HS-27A (cell line): ENCODE data around the gene SERPINB3.
A peak's percentile ranks its signal among the peaks of the same experiment; 100 is the strongest.
"Not testable (repeated sequence)": the region's sequence is repeated elsewhere in the genome, so short reads cannot be mapped to it uniquely, and the experiment has no call there.

Experiments
- DNase-seq: peaks from one replicate; pipeline ENCODE4 v3.0.0-alpha.2; 2012; ENCODE audit warnings: low read depth, missing footprints

Gene SERPINB3

DNA sequence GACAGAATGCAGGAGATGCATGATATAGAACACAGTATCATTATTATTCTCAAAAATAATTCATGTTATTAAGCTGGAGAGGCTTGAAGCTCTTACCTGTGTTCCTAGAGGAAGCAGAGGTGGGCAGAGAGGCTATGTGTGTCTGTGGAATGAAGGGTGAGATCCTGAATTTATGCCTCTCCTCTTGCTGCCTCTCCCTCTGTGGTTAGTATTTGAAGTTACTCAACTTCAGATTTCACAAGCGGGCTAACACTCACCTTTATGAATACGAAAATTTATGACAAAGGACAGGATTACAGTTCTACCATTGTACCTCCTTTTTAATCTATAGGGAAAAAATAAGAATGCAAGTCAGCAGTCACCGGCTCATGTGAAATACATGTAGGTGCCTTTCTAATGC, at the start of gene SERPINB3:
Gene SERPINB3 (minus strand): TSS at position 144 of the 400 bp plus-strand sequence. CDS start 677 bp downstream, outside the sequence.
- not testable (repeated sequence) for DNase-seq

DNA sequence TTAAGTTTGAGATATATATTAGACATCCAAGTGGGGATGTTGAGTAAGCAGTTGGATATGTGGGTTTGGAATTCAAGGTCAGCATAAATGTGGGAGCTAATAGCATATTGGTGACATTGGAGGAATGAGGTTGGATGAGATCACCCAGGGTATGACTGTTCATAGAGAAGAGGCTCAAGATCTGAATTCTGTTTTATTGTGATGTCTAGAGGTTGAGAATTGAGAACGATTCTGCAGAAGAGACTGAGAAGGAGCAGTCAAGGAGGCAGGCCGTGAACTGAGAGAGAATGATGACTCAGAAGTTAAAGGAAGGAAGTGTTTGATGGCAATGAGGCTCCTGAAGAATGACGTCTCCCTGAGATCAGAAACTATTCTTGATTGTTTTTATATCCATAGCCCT, 47.0 kb upstream of the SERPINB3 start:
- DNase-seq = peak; percentile 83

DNA sequence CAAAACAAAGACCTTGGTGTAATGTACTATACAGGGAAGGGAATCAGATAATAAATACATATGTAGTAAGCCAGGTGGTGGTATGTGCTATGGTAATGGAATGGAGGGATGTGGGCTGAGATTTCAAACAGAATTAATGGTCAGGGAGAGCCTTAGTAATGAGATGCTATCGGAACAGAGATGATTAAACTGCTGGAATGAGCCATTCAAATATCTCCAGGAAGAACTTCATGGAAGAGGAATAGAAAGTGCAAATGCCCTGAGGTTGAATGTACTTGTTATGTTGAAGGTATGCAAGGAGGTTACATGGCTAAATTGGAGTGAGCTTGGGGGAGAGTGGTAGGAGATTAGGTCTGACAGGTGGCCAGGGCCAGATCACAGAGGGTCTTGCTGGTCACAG, 46.1 kb upstream of the SERPINB3 start:
- DNase-seq = no peak

DNA sequence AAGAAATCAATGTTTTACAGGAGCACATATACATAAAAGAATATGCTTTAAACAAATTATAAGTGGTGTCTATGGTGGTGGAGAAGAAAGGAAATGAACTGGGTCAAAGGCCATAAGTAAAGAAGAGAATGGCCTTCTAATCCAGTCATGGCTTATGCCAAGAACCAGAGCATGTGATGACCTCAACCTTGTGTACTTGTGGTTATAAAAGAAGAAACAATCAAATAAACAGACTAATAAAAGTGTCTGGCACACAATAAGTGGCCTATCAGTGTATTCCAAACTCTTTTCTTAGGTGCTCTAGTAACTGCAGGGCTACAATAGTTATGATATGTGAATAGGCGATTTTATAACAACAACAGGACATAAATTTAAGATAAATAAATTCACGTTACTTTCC, 43.7 kb upstream of the SERPINB3 start:
- DNase-seq = no peak

DNA sequence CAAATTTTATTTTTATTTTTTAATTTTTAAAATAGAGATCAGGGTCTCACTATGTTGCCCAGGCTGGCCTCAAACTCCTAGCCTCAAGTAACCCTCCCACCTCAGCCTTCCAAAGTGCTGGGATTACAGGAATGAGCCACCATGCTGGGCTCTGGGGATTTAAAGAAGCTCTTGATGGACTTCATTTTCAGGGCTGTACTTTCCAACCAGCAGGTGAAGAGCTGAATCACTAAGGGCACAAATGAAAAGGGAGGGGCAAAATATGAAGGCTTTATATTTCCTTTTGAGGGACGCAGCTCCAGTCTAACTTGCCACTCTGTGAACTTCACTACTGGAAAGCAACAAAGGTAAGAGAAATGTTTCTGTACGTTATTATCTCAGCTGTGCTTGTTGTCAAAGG, 41.0 kb upstream of the SERPINB3 start, which contains the start of gene SERPINB11:
Gene SERPINB11 (plus strand): TSS at position 301 of the 400 bp plus-strand sequence. CDS start 7,234 bp downstream, outside the sequence.
- DNase-seq = no peak

DNA sequence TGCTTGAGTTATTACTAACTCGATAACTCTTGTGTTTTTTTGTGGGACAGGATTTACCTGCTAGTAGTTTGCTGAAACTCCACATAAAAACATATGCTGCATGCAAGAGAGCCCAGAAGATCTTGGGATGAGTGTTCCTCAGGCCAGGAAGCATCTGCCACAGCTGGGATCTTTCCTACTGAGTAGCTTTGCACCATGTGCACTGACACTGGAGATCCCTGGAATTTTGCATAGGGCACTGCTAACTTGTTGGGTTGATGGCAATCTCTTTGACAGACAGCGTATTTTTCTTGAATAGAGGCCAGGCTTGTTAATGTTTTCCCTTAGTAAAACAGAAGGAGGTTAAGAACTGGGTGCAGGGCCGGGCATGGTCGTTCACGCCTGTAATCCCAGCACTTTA, 40.3 kb upstream of the SERPINB3 start:
- DNase-seq = no peak

DNA sequence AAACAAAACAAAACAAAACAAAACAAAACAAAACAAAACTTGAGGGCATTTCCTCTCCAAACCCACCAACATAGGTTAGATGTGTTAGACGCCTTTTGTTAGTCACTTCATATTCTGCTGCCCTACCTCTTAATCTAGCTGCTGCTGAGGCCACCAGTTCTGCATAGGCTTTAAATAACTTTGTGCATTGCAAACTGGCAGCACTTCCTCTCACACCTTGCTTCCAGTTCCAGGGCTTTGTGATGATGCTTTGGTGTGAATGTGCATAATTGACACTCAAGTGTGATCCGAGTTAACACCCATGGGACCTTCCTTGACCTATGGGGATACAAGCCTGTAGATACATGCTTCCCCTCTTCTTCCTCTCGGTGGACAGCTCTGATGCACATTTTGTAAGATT, 38.8 kb upstream of the SERPINB3 start:
- no peak for DNase-seq

DNA sequence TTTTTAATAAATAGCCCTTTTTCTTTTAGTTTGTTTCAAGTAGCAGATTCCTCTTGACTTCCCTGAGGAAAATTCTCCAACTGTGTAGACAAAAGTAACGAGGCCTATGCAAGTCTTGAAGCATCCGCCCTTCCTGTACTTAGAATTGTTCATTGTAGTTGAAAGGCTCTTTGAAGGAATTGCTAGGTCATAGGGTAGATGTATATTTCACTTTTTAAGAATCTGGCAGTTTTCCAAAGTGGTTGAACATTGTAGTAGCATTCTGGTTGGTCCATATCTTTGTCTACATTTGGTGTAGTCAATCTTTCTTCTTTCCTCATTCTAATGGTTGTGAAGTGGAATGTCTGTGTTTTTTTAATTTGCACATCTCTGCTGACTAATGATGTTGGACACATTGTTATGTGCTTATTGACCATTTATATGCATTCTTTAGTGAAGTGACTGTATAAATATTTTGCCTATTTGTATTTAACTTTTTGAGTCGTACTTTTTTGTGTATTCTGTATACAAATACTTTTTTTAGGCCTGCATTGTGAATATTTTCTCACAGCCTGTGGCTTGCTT, 35.5 kb upstream of the SERPINB3 start:
- peak; percentile 33 for DNase-seq

DNA sequence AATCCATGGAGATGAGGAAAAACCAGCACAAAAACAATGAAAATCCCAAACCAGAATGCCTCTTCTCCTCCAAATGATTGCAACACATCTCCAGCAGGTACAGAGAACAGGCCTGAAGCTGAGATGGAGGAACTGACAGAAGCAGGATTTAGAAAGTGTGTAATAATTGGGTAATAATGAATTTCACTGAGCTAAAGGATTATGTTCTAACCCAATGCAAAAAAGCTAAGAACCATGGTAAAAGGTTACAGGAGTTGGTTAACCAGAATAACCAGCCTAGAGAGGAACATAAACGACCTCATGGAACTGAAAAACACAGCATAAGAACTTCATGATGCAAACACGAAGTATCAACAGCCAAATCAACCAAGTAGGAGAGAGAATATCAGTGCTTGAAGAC, 27.4 kb upstream of the SERPINB3 start:
- DNase-seq = no peak

DNA sequence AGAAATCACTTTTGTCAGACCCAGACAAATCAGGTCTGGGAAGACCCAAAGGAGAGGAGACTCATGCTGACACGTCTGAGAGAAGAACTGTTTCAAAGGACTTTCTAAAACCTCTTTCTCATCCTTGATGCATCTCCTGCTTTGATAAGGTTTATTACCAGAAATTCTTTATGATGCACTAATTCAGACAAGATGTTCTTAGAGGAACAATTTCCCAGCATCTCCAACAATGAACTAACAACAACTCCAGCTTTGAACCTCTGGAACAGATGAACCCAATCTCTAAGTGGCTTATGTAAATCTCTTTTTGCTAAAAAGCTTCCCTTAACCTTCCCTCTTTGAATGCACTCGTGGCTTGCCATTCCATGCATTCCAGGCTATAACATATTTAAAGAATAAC, 25.2 kb upstream of the SERPINB3 start:
- DNase-seq = no peak

DNA sequence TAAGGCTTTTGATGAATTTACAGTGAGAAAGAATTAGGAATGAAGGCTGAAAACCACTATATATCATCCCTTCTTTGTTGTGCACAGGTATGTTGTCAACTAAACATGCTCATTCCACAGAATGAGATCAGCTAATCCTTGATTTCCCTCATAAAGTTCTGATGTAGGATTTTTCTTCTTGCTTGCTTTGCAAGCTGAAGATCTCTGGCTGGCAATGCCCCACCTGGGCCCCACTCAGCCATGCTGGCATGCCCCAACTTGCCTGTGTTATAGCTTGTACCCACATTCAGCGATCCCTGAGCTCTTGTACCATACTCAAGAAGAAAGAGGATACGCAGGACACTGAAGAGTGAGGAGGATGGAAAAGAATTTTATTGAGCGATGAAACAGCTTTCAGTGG, 23.0 kb upstream of the SERPINB3 start:
- DNase-seq = no peak

DNA sequence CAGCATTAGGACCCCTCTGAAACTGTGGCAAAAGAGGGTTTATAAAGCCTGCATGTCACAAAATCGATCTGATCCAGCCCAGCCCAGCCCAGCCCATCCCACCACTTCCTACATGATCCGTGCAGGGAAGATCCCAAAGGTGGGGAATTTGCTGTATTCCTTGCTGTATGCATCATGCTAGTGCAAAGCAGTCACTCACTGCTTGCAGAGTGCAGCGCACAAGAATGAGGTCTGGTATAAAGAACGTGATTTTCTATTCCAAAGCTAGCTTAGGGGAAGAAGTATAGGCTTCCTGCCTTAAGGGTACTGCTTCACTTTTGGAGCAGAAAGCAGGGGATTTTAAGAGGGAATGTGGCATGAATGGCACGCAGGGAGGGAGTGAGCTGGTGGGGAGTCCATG, 22.2 kb upstream of the SERPINB3 start:
- no peak for DNase-seq

DNA sequence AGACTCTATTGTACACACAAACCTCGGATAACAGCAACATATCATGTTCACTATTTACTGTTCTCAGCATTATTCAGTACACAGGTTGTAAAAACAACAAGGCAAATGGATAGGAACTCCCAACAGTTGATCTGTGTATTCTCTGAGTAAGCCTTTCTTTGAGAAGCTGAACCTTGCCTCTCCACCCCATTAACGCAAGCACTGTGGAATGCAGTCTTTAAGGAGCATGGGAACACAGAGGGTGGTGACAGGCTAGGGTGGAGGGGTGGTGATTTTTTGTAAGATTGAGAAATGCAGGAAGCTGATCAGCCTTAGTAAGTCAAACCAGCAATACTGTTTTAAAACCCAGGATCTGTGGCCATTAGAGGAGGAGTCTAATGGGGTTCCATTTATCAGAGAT, 21.5 kb upstream of the SERPINB3 start:
- DNase-seq = peak; percentile 80

DNA sequence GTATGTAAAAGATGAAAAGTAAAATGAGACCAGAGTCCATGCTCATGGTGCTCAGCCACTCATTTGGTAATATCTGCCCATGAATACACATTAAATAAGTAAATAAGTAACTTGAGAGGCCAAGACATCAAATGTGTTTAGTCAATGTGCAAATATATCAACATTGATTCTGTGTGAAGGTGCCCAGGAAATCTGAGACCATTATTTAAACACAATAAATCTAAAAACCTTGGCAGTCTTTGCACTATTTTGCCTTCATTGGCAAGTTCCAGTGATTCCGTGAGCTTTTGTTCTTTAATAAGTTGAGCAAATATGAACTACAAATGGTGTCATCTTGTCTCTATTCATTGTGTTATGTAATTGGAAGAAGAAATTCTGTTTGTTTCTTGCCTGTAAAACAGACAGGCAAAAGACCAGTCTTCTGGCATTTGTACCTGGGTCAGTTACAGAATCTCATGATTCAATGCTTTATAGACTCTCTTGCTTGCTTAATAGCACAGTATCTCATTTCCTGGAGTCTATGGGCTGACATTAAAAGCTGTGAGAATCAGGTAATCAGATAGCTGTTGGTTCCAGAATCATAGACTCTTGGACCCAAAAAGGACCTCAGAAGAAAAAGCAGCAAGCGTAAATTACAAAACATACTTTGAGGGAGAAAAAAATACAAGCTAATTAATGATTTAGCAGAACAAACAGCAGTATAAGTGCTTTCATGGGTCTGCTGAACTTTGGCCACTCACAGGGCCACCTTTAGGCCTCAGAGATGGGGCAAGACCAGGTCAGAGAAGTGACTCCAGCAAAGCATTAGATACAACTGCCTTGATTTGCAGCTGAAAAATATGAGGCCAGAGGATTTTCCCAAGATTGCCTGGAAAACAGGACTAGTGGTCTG, 20.0 kb upstream of the SERPINB3 start:
- no peak for DNase-seq

DNA sequence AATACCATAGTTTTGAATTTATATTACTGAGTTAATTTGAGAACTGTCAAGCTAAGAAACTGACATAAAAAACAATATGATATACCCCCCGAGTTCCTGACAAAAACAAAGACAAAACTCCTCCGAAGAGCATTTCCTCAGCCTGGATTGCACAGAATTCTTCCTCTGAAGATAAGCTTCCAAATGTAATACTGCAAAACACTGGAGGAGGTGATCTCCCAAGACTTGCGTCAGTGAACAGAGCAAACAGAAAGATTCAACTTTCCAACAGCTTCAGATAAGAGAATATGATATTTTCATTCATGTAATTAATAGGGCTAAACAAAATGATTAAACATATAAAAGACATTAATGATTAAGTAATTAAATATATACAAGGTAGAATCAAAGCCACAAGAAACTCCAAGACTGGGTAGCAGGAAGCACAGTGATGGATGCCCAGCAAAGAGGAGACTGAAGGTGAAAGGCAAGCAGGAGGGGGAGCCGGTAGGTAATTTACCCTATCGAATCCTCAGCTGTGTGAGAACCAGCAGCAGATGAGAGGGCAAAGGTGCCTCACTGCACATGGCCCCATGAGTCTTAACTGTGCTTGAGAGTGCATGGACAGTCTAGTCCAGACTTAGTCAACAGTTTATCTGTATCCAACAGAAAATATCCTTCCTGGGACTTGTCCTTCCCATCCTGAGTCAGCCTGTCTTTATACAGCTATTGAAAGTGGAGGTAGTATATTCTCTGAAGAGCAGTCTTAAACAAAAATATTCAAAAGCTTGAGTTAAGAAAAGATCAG, 18.3 kb upstream of the SERPINB3 start:
- no peak for DNase-seq

DNA sequence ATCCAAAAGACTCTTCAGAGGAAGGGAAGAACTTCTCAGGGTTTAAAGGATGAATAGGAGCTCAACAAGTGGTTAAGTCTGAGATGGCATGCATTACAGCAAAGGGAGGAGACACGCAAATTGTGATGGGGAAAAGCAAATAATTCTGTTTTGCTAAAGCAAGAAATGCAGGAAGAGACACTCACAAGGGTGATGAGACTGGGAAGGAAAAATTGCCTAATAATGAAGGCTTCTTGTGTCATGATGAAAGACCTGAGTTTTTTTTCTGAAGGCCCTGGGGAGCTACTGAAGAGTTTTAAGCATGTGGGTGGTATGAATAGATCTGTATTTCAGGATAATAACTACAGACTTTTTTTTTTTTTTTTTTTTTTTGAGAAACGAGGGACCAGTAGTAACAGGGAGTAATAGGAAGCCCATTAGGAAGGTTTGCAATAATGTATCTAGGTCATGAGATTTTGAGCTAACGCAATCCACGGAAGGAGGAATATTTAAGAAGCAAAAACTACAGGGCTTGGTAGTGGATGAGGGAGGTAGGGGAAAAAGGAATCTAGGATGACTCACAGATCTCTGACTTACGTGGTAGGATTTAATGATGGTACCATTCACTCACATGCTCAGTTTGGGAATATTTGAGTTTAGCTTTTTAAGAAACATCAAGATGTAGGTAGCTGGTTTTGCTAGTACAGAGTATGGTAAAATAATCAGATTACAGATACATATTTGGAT, 16.0 kb upstream of the SERPINB3 start:
- DNase-seq = no peak

DNA sequence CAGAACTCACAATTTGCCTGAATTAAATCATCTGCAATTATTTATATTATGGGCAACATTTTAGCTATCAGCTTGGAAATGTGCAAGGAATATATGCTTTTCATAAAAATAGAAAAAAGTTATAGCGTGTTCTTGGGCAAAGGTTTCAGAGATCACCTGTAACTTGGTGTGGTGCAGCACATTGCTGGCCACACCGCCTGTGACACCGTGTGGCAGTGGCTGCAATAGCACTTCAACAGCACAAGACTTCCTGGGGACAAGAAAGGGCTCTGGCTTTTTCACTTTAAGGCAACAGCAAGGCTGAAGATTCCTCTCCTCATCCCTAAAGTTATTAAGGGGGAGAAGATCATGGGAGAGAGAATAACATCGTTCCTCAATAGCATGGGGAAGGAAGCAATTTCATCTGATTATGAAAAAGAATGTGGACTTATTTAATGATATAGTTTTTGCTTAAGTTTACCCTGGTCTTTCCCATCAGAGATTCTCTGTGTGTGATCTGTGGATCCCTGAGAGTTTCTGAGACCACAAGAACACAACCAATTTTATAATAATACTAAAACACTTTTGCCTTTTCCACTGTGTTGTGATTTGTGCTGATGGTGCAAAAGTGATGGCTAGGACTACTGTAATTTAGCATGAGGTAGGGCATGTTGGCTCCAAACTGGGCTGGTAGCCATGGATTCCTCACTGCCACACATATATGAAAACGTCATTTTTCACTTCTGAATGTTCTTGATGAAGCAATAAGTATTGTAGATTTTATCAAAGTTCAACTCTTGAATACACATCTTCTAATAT, 15.0 kb upstream of the SERPINB3 start:
- no peak for DNase-seq

DNA sequence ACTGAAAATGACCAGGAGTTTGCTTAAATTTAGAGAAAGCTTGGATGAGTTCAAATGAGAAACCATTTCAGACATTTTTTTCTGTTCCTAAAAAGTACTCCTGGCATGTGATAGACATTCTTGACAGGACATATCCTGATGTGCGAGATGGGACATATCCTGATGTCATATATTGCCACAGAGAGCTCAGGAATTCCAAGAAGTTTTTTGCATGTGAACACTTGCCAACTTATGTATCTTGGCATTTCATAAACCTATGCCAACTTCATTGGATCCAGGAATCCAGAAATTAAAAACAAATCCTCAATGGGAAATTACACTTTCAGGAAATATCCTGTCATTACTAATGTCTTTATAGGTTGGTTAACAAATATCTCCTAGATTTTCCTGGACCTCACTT, 2.9 kb upstream of the SERPINB3 start:
- DNase-seq = no peak

DNA sequence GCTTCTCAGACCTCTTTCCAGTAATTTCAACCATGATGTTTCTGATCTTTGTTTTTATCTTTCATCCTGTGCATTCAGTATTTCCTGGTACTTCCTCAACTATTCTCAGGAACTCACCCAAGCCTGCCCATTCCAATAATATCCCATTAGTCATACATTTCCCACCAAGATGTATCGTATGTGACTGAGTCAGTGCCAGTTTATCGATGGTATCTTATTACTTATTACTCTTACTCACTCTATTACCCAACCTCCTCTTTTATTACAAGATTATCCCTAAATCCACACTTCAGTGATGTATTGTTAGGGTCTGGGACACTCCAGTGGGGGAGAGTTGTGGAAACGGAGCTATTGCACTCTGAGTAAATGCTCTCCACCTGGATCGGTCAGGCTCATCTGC, 2.8 kb downstream of the SERPINB3 start:
- DNase-seq = not testable (repeated sequence)

DNA sequence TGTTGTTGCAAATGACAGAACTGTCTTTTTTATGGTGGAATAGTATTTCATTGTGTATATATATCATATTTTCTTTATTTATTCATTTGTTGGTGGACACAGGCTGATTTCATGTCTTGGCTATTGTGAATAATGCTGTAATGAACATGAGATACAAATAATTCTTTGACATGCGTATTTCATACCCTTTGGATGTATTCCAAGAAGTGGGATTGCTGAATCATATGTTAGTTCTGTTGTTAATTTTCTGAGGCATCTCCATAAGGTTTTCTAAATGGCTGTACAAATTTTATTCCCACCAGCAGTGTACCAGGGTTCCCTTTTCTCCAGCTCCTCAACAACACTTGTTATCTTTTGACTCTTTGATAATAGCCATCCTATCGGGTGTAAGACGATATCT, 11.4 kb downstream of the SERPINB3 start:
- DNase-seq = not testable (repeated sequence)

DNA sequence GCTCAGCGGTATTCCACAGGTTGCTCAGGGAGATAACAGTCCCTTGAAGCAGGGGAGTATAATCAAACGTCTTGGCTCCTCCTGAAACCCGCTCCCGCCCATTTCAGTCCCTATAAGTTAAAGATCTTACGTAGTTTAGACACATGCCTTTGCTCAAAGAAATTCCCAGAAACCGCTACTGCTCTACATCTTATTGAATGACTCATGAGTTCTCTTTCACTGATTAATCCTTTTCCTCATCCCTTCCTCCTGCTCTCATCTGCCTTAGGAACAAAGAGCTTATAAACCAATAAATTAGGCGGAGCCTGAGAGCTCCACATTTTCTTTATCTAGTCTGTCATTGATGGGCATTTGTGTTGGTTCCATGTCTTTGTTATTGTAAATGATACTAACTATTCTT, 13.5 kb downstream of the SERPINB3 start:
- no peak for DNase-seq
